ENCODE results near the gene DIPK1A. TPM values are rescaled to one million over a fixed set of nuclear protein-coding genes. Genes with fewer than 3 reads are reported as not detected.
A peak's percentile ranks its signal among the peaks of the same experiment; 100 is the strongest.

The DIPK1A gene
- total RNA-seq, 3 donors from 2014 or later: 12.1 to 14.7 (median 14.4) TPM

GRCh38 chr1:92964316-92964715 is 3.1 kb upstream of the DIPK1A start:
- intact Hi-C loops (cut with DNase I; ENCODE audit: low total_unique reads): no loop called here

DNA sequence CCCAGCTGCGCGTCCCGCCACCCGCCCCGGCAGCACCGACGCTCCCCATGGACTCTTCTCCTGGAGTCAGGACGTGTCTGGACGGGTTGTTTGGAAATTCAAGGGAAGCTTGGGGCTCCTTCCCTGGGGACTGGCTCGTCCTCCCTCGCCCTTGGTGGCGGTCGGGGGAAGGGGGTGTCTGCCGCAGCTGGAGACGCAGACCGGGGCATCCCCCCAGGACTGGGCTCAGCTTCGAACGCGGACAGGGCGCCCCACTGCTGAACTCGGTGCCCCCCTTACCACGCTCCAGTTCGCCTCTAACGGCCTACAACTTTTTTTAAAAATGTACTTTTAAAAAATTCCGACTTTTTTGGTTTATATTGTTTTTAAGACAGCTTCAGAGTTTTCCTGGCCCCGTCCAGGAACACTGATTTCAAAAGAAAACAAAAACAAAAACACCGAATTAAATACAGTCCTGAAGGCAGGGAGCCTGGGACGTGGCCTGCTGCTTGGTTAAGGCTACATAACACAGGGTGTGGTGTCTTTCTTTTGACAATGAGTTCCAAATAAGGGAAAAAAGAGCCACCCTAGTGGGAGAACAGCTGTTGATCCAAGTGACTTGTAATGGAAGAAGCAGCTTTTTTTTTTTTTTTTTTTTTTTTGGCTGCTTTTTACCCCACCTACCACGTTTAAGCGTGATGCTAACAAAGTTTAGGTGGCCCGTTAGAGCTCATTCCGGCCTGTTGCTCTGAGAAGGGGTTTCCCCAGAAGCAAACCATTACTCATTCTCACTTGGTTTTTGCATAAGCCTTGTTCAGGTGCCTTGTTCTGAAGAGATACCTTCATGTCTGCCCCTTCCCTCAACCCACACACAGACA is 862 bp upstream of the DIPK1A start:
- Histone ChIP-seq H3K9me3 (no peaks in the 10 kb centered on the region), H3K36me3 (no peaks in the 10 kb centered on the region), H3K4me1 (no peaks in the 10 kb centered on the region), H3K27ac (peak overlapping the region; percentile 95 to 99), H3K4me3 (peak overlapping the region; percentile 83 to 93 (median 89)), H3K27me3 (no peaks in the 10 kb centered on the region)
- TF ChIP-seq POLR2A (IDR thresholded peaks at IDR 0.05) (no peak), CTCF (IDR thresholded peaks at IDR 0.05) (peak in 1 of 3 donors; percentile 1), POLR2AphosphoS5 (IDR thresholded peaks at IDR 0.05) (peak in 2 of 3 donors; percentile 16 to 45)
- intact Hi-C loops (cut with DNase I; ENCODE audit: low total_unique reads): no loop called here
- DNase-seq (ENCODE audit: low spot score in 2 of 2): no peak

More at GRCh38 chr1:92964316-92964715, 3.1 kb upstream of the DIPK1A start:
- no peaks in the 10 kb centered on the region for H3K4me1 ChIP-seq
- no peak for DNase-seq (ENCODE audit: low spot score in 2 of 2)
- TF ChIP-seq POLR2A (IDR thresholded peaks at IDR 0.05) (no peak), POLR2AphosphoS5 (IDR thresholded peaks at IDR 0.05) (no peak), CTCF (IDR thresholded peaks at IDR 0.05) (no peak)
- H3K9me3 ChIP-seq: no peaks in the 10 kb centered on the region
- H3K4me3 ChIP-seq: no peak overlapping the region
- no peak overlapping the region for H3K27ac ChIP-seq
- no peaks in the 10 kb centered on the region for H3K36me3 ChIP-seq
- no peaks in the 10 kb centered on the region for H3K27me3 ChIP-seq

DNA sequence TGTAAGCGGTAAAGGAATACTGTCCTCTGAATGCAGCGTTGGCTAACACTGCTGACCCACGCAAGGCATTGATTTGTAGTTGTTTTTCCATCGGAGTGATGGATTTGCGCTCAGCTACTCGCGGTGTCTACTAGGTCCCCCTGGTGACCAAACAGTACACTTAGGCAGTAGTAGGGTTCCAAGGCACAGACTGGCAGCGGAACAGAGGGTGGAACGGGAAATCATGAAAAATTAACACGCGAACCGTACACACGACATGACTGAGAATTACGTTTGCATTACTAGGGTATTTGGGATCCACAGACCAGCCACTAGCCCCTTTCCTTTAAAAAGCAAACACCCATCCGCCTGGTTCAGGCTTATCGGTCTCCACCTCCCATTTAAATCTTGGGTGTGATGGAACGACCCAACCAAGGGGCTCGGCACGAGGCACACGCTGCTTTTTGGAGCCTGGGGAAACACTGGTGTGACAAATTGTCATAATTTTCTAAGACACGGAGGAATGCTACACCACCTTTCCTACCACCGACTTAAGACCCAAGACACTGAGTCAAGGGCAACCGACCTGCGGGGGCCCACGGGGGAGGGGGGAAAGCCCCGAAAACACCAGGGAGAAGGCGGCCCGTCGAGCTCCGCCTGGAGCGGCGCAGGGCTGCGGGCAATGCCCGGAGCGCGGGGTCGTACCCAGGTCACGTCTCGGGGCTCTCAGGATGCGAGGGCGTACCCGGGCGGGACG is 699 bp downstream of the DIPK1A start:
- TF ChIP-seq POLR2A (IDR thresholded peaks at IDR 0.05) (peak; percentile 18), CTCF (IDR thresholded peaks at IDR 0.05) (peak; percentile 24 to 67 (median 66)), POLR2AphosphoS5 (IDR thresholded peaks at IDR 0.05) (peak; percentile 46 to 69 (median 55))
- H3K27me3 ChIP-seq: no peaks in the 10 kb centered on the region
- H3K4me1 ChIP-seq: no peaks in the 10 kb centered on the region
- no peaks in the 10 kb centered on the region for H3K9me3 ChIP-seq
- intact Hi-C loops (cut with DNase I; ENCODE audit: low total_unique reads): no loop called here
- peak in 1 of 2 donors; percentile 66 for DNase-seq (ENCODE audit: low spot score in 2 of 2)
- peak overlapping the region; percentile 95 to 99 for H3K27ac ChIP-seq
- H3K36me3 ChIP-seq: no peaks in the 10 kb centered on the region
- H3K4me3 ChIP-seq: peak overlapping the region; percentile 83 to 93 (median 89)

- Histone ChIP-seq H3K4me3 (no peak overlapping the region), H3K36me3 (no peaks in the 10 kb centered on the region), H3K4me1 (no peaks in the 10 kb centered on the region), H3K27ac (no peak overlapping the region), H3K9me3 (no peaks in the 10 kb centered on the region), H3K27me3 (no peaks in the 10 kb centered on the region)
- no peak for DNase-seq (ENCODE audit: low spot score in 2 of 2)
- TF ChIP-seq POLR2A (IDR thresholded peaks at IDR 0.05) (no peak), CTCF (IDR thresholded peaks at IDR 0.05) (no peak), POLR2AphosphoS5 (IDR thresholded peaks at IDR 0.05) (no peak)
- intact Hi-C loops (cut with DNase I; ENCODE audit: low total_unique reads): no loop called here
Observed at GRCh38 chr1:92958203-92958970, 2.9 kb downstream of the DIPK1A start.

Measured in breast epithelium (tissue), 4 donors.